Measurements from ENCODE around the gene LRG1.
"Not testable (repeated sequence)": the region's sequence is repeated elsewhere in the genome, so short reads cannot be mapped to it uniquely, and the experiment has no call there.

Gene LRG1

GRCh38 chr19:4550018-4550417, 10.2 kb upstream of the LRG1 start:
- no peak for DNase-seq

- DNase-seq, result no peak
Measured at GRCh38 chr19:4548238-4548584, 8.4 kb upstream of the LRG1 start.

GRCh38 chr19:4547303-4548237, 7.7 kb upstream of the LRG1 start:
- DNase-seq, result peak; percentile 21 to 44

GRCh38 chr19:4543842-4544647, 4.2 kb upstream of the LRG1 start:
- no peak for DNase-seq

- DNase-seq, result no peak
Measured at GRCh38 chr19:4542896-4543841, 3.3 kb upstream of the LRG1 start.

- DNase-seq, result not testable (repeated sequence)
Measured at GRCh38 chr19:4541806-4542145, 1.9 kb upstream of the LRG1 start.

- no peak for DNase-seq
Measured at GRCh38 chr19:4541114-4541805, 1.4 kb upstream of the LRG1 start.

- no peak for DNase-seq
Measured at GRCh38 chr19:4539169-4539692, 605 bp downstream of the LRG1 start.

- no peak for DNase-seq
Measured at GRCh38 chr19:4538601-4538954, 1.3 kb downstream of the LRG1 start.

- no peak for DNase-seq
Measured at GRCh38 chr19:4537953-4538600, 1.8 kb downstream of the LRG1 start.

GRCh38 chr19:4536798-4537197, 3.0 kb downstream of the LRG1 start:
- no peak for DNase-seq

GRCh38 chr19:4534836-4535658, 4.8 kb downstream of the LRG1 start, which contains the start of gene PLIN5:
Gene PLIN5 (minus strand): TSS chr19:4535224. CDS start chr19:4534074, 1,150 bp downstream.
- peak; percentile 50 to 60 for DNase-seq

- no peak for DNase-seq
Measured at GRCh38 chr19:4533835-4534424, 5.9 kb downstream of the LRG1 start.

- DNase-seq, result no peak
Measured at GRCh38 chr19:4533334-4533733, 6.5 kb downstream of the LRG1 start.

GRCh38 chr19:4531562-4532165, 8.2 kb downstream of the LRG1 start:
- DNase-seq, result no peak

- no peak for DNase-seq
Measured at GRCh38 chr19:4529924-4530522, 9.8 kb downstream of the LRG1 start.

GRCh38 chr19:4528843-4529242, 11.0 kb downstream of the LRG1 start:
- no peak for DNase-seq

- DNase-seq, result not testable (repeated sequence)
Measured at GRCh38 chr19:4527377-4527776, 12.5 kb downstream of the LRG1 start.

- no peak for DNase-seq
Measured at GRCh38 chr19:4525563-4526002, 14.3 kb downstream of the LRG1 start.

All from activated CD4-positive, alpha-beta T cell treated with anti-CD3 and anti-CD28 coated beads, Interleukin-2, amount 50 U/mL, for 48 hours (primary cell).